NT2/D1 (cell line): Measurements from ENCODE around the gene SNTA1.

Source experiments
- SUZ12 ChIP-seq: IDR thresholded peaks from 2 replicates; pipeline ENCODE4 v1.6.1; 2011; ENCODE audit not compliant: insufficient read length, insufficient read depth; ENCODE audit errors: extremely low read depth
- YY1 ChIP-seq: IDR thresholded peaks from 2 replicates; pipeline ENCODE4 v1.6.1; 2011; ENCODE audit not compliant: insufficient read length, insufficient read depth
- ZNF274 ChIP-seq: IDR thresholded peaks from 2 replicates; pipeline ENCODE4 v1.6.1; 2011; ENCODE audit warnings: mild to moderate bottlenecking, low read depth, low read length

- no peak for TF ChIP-seq YY1
- TF ChIP-seq SUZ12, result no peak
- TF ChIP-seq ZNF274, result no peak
Observed at GRCh38 chr20:33415948-33416347, 27.6 kb downstream of the SNTA1 start.
